ENCODE data around the gene EPC1. TPM values are rescaled to one million over a fixed set of nuclear protein-coding genes. Genes with fewer than 3 reads are reported as not detected.

Gene EPC1
- total and polyA plus RNA-seq, 7 donors: 13.2 to 54.3 (median 42.6) TPM

- no peaks in the 10 kb centered on the region for H3K36me3 ChIP-seq
- intact Hi-C loops (cut with DNase I): no loop called here
- DNase-seq: no peak
- TF ChIP-seq EP300 (IDR thresholded peaks at IDR 0.05) (no peak), CTCF (IDR thresholded peaks at IDR 0.05) (no peak), POLR2A (IDR thresholded peaks at IDR 0.05) (no peak), POLR2AphosphoS5 (IDR thresholded peaks at IDR 0.05) (no peak)
- no peaks in the 10 kb centered on the region for H3K27me3 ChIP-seq
- H3K9me3 ChIP-seq: no peaks in the 10 kb centered on the region
- H3K27ac ChIP-seq: no peak overlapping the region
- 83 to 88% methylated on average over 3 of the region's 3 CpGs for WGBS, 2 donors
- H3K4me1 ChIP-seq: no peaks in the 10 kb centered on the region
- H3K4me3 ChIP-seq: no peak overlapping the region
Observed at GRCh38 chr10:32244421-32245207, 102.3 kb downstream of the EPC1 start.

- Histone ChIP-seq H3K27ac (no peak overlapping the region), H3K9me3 (no peaks in the 10 kb centered on the region), H3K27me3 (no peaks in the 10 kb centered on the region), H3K4me1 (no peaks in the 10 kb centered on the region), H3K36me3 (no peaks in the 10 kb centered on the region), H3K4me3 (no peak overlapping the region)
- no peak for TF ChIP-seq EP300 (IDR thresholded peaks at IDR 0.05)
- TF ChIP-seq POLR2A (IDR thresholded peaks at IDR 0.05): no peak
- no peak for TF ChIP-seq CTCF (IDR thresholded peaks at IDR 0.05)
- TF ChIP-seq POLR2AphosphoS5 (IDR thresholded peaks at IDR 0.05): no peak
- DNase-seq: no peak
- WGBS, 2 donors: 92 to 94% methylated on average over 4 of the region's 4 CpGs
- intact Hi-C loops (cut with DNase I): no loop called here
Observed at GRCh38 chr10:32244011-32244410, 102.9 kb downstream of the EPC1 start.

- Histone ChIP-seq H3K9me3 (no peaks in the 10 kb centered on the region), H3K4me3 (no peak overlapping the region), H3K36me3 (no peaks in the 10 kb centered on the region), H3K27me3 (no peaks in the 10 kb centered on the region), H3K4me1 (no peaks in the 10 kb centered on the region), H3K27ac (no peak overlapping the region)
- no peak for TF ChIP-seq POLR2AphosphoS5 (IDR thresholded peaks at IDR 0.05)
- no peak for TF ChIP-seq POLR2A (IDR thresholded peaks at IDR 0.05)
- no peak for TF ChIP-seq EP300 (IDR thresholded peaks at IDR 0.05)
- TF ChIP-seq CTCF (IDR thresholded peaks at IDR 0.05): no peak
- DNase-seq: no peak
- intact Hi-C loops (cut with DNase I): no loop called here
Observed at GRCh38 chr10:32241946-32242345, 105.0 kb downstream of the EPC1 start.

GRCh38 chr10:32240471-32240870, 106.5 kb downstream of the EPC1 start:
- Histone ChIP-seq H3K9me3 (no peaks in the 10 kb centered on the region), H3K4me1 (no peaks in the 10 kb centered on the region), H3K27me3 (no peaks in the 10 kb centered on the region), H3K36me3 (no peaks in the 10 kb centered on the region), H3K4me3 (no peak overlapping the region), H3K27ac (no peak overlapping the region)
- intact Hi-C loops (cut with DNase I): no loop called here
- DNase-seq: no peak
- TF ChIP-seq EP300 (IDR thresholded peaks at IDR 0.05) (no peak), POLR2AphosphoS5 (IDR thresholded peaks at IDR 0.05) (no peak), POLR2A (IDR thresholded peaks at IDR 0.05) (no peak), CTCF (IDR thresholded peaks at IDR 0.05) (no peak)
- WGBS, 2 donors: 89 to 92% methylated on average over 1 of the region's 1 CpG

GRCh38 chr10:32239769-32240168, 107.2 kb downstream of the EPC1 start:
- H3K36me3 ChIP-seq: no peaks in the 10 kb centered on the region
- no peaks in the 10 kb centered on the region for H3K27me3 ChIP-seq
- no peaks in the 10 kb centered on the region for H3K4me1 ChIP-seq
- DNase-seq: no peak
- no peak overlapping the region for H3K27ac ChIP-seq
- no peak overlapping the region for H3K4me3 ChIP-seq
- TF ChIP-seq CTCF (IDR thresholded peaks at IDR 0.05): no peak
- H3K9me3 ChIP-seq: no peaks in the 10 kb centered on the region
- intact Hi-C loops (cut with DNase I): no loop called here

All from sigmoid colon (tissue), 7 donors.